Cardiac muscle cell (in vitro differentiated cells and primary cell): ENCODE data around the gene ARHGEF7. TPM values are rescaled to one million over a fixed set of nuclear protein-coding genes. Genes with fewer than 3 reads are reported as not detected.

Experiments
- DNase-seq, 2 donors: peaks; one replicate each; pipeline versions ENCODE4 v3.0.0 to v3.0.0-alpha.2; 2010 to 2017; ENCODE audit warnings: low read depth in 1 of 2, low spot score in 1 of 2
- H3K27ac ChIP-seq: fragments of 200-600 bp; sonication (generic); 2 replicates; pipeline ENCODE4 v1.5.1; 2016
- H3K27me3 ChIP-seq: fragments of 200-600 bp; sonication (generic); 2 replicates; pipeline ENCODE4 v1.6.0; 2016; ENCODE audit warnings: control low read depth
- H3K36me3 ChIP-seq: fragments of 200-600 bp; sonication (generic); 2 replicates; pipeline ENCODE4 v1.5.1; 2016; ENCODE audit warnings: control low read depth
- H3K4me1 ChIP-seq: fragments of 200-600 bp; sonication (generic); 2 replicates; pipeline ENCODE4 v1.8.1; 2017; ENCODE audit warnings: low read depth, mild to moderate bottlenecking, mixed run types
- H3K4me3 ChIP-seq: fragments of 200-600 bp; sonication (generic); 2 replicates; pipeline ENCODE4 v1.5.1; 2016; ENCODE audit warnings: mild to moderate bottlenecking
- H3K9me3 ChIP-seq: fragments of 200-600 bp; sonication (generic); 2 replicates; pipeline ENCODE4 v1.5.1; 2017; ENCODE audit warnings: low read depth, mild to moderate bottlenecking, control low read depth
- polyA plus RNA-seq: library from polyadenylated mRNA; unstranded; fragments of >200 nt; fragmentation: Nextera tagmentation; extraction: Ambion mirVana; gene quantifications from 2 replicates; pipeline ENCODE4 v1.2.1, GENCODE V29; 2016
- total RNA-seq: library from RNA; depleted of rRNA; stranded (reverse); fragments of >200 nt; gene quantifications from 2 replicates; pipeline ENCODE4 v1.2.3, GENCODE V29; 2016
- TF ChIP-seq, protein P1 (sequence below): IDR thresholded peaks from 2 replicates; pipeline ENCODE4 v1.5.1; 2012; ENCODE audit warnings: low read depth, mild to moderate bottlenecking, low read length

The ARHGEF7 gene
- total and polyA plus RNA-seq, 2 experiments from 2014 or later: 20.4 to 32.3 TPM

DNA sequence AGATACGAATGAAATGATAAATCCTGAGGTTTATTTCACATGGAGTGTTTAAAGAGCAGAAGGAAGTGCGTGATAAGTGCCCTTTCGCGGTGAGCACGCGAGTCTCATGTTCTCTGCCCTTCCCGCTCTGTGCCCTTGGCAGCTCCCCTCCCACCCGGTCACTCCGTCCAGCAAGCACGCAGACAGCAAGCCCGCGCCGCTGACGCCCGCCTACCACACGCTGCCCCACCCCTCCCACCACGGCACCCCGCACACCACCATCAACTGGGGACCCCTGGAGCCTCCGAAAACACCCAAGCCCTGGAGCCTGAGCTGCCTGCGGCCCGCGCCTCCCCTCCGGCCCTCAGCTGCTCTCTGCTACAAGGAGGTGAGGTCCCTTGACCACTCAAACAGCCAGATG lies 167.9 kb downstream of the ARHGEF7 start:
- Histone ChIP-seq H3K36me3 (peaks cover 20% of the 10 kb centered on the region), H3K27me3 (no peaks in the 10 kb centered on the region), H3K4me1 (peaks cover 35% of the 10 kb centered on the region), H3K4me3 (no peak overlapping the region), H3K9me3 (no peaks in the 10 kb centered on the region), H3K27ac (no peak overlapping the region)
- DNase-seq: no peak
- TF ChIP-seq, protein P1, sequence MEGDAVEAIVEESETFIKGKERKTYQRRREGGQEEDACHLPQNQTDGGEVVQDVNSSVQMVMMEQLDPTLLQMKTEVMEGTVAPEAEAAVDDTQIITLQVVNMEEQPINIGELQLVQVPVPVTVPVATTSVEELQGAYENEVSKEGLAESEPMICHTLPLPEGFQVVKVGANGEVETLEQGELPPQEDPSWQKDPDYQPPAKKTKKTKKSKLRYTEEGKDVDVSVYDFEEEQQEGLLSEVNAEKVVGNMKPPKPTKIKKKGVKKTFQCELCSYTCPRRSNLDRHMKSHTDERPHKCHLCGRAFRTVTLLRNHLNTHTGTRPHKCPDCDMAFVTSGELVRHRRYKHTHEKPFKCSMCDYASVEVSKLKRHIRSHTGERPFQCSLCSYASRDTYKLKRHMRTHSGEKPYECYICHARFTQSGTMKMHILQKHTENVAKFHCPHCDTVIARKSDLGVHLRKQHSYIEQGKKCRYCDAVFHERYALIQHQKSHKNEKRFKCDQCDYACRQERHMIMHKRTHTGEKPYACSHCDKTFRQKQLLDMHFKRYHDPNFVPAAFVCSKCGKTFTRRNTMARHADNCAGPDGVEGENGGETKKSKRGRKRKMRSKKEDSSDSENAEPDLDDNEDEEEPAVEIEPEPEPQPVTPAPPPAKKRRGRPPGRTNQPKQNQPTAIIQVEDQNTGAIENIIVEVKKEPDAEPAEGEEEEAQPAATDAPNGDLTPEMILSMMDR: no peak

DNA sequence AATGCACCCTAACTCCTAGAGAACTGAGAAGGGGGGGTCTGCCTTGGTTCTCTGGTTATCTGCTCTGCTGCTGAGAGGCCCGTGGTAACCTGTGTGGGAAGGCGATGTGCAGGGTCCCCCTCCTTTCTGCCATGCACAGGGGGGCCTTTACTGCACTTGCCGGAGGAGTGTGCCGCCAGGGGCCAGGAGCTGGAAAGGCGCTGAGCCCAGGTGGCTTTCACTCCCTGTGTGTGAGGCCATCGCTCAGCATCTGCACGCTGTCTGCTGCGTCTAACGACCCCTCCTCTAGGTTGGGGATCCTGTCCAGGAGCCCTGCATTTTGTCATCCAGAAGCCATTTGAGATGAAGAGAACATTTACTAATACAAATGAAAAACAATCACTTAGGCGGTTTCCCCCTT lies 168.3 kb downstream of the ARHGEF7 start:
- Histone ChIP-seq H3K27me3 (no peaks in the 10 kb centered on the region), H3K27ac (no peak overlapping the region), H3K36me3 (peaks cover 20% of the 10 kb centered on the region), H3K4me1 (peaks cover 32% of the 10 kb centered on the region), H3K4me3 (no peak overlapping the region), H3K9me3 (no peaks in the 10 kb centered on the region)
- TF ChIP-seq, protein P1: no peak
- no peak for DNase-seq

DNA sequence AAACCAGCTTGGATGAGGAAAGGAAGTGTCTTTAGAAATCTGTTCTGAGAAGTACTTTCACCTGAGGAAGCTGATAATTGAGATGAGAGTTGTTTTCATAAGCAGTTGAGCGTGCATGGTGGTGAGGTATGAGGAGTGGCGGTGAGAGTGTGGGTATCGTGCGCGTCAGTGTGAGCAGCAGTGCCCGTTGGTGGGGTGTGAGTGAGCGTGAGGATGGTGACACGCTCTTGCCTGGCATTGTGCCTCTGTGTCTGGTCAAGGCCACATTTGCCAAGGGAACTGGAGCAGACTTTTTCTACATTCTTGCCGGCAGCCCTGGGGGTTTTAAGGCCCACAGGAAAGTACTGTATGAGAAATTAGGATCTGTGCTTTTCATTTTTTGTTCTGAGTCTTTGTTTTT lies 168.9 kb downstream of the ARHGEF7 start:
- Histone ChIP-seq H3K27me3 (no peaks in the 10 kb centered on the region), H3K9me3 (no peaks in the 10 kb centered on the region), H3K4me1 (peaks cover 26% of the 10 kb centered on the region), H3K36me3 (peaks cover 20% of the 10 kb centered on the region), H3K4me3 (no peak overlapping the region), H3K27ac (no peak overlapping the region)
- TF ChIP-seq, protein P1: no peak
- no peak for DNase-seq

DNA sequence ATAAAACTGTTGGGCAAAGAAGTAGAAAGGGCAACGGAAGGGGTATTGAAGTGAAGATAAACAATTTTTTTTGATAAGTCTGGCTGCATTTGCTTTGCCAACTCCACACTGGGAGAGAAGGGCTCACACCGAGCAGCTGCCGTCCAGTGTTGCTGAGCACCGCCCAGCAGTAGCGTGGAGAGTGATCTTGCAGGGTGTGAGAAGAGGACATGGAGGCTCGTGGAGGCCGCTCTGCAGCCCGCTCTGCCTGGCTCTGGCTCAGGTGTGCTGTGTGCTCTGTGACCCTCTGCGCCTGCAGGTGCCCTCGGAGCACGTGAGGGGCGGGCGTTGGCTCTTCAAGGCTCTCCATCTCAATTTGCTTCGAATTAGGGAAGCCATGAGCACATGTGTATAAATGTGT lies 169.5 kb downstream of the ARHGEF7 start:
- no peak overlapping the region for H3K27ac ChIP-seq
- H3K4me1 ChIP-seq: peaks cover 22% of the 10 kb centered on the region
- H3K36me3 ChIP-seq: peaks cover 20% of the 10 kb centered on the region
- TF ChIP-seq, protein P1: no peak
- no peak for DNase-seq
- no peaks in the 10 kb centered on the region for H3K27me3 ChIP-seq
- no peak overlapping the region for H3K4me3 ChIP-seq
- no peaks in the 10 kb centered on the region for H3K9me3 ChIP-seq

DNA sequence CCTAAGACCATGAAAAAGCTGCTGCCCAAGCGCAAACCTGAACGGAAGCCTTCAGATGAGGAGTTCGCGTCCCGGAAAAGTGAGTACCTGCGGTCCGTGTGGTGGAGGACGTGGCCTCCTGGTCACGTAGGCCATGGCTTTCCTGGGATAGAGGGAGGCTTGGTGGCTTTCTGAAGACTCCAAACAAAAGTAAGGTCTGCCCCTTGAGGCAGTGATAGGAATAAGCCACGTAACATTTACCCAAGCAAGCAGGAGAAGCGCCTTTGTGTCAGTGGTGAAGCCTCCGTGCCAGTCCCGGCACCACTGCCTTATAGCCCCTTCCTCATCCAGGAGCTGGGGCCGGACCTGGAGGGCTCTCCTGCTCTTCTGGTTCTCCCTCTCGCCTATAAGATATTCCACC lies 171.1 kb downstream of the ARHGEF7 start:
- no peaks in the 10 kb centered on the region for H3K27me3 ChIP-seq
- TF ChIP-seq, protein P1: no peak
- H3K36me3 ChIP-seq: peaks cover 20% of the 10 kb centered on the region
- peaks cover 12% of the 10 kb centered on the region for H3K4me1 ChIP-seq
- no peak for DNase-seq
- no peak overlapping the region for H3K27ac ChIP-seq
- no peak overlapping the region for H3K4me3 ChIP-seq
- H3K9me3 ChIP-seq: no peaks in the 10 kb centered on the region

DNA sequence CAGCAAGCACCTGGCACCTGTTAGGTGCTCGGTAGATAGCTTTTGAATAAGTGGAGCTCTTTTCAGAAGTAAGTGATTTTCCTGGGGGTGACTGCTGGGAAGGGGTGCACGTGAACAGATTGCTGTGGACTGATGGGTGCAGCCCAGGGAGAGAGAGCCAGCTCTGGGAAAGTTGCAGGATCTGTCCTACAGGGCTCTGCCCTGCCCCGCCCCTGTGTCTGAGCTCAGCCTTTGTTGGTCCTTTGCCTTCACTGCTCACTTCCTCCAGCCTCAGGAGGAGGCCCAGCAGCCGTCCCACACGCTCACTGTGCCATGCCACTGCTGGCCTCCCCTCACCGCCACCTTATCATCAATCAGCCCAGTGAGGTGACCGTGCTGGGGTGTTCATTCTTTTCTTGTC lies 171.6 kb downstream of the ARHGEF7 start:
- no peak overlapping the region for H3K27ac ChIP-seq

More for the DNA sequence above, 171.6 kb downstream of the ARHGEF7 start:
- DNase-seq: no peak
- H3K36me3 ChIP-seq: peaks cover 24% of the 10 kb centered on the region
- no peak overlapping the region for H3K4me3 ChIP-seq
- peaks cover 6% of the 10 kb centered on the region for H3K4me1 ChIP-seq
- H3K27me3 ChIP-seq: no peaks in the 10 kb centered on the region
- no peaks in the 10 kb centered on the region for H3K9me3 ChIP-seq
- TF ChIP-seq, protein P1: no peak
